Heart left ventricle (tissue), 16 donors: ENCODE results near the gene RMND1. TPM values are rescaled to one million over a fixed set of nuclear protein-coding genes. Genes with fewer than 3 reads are reported as not detected.
A peak's percentile ranks its signal among the peaks of the same experiment; 100 is the strongest.
"Not testable (repeated sequence)": the region's sequence is repeated elsewhere in the genome, so short reads cannot be mapped to it uniquely, and the experiment has no call there.

Source experiments
- ATAC-seq, 4 donors: fragments of 200-7000 bp; cut with Tn5 transposase; one replicate each; pipeline ENCODE4 v1.9.1; 2020 to 2022; ENCODE audit warnings: moderate library complexity in 4 of 4, mild to moderate bottlenecking in 3 of 4, moderate number of reproducible peaks in 1 of 4
- DNase-seq, 5 donors: peaks; one replicate each; pipeline ENCODE4 v3.0.0-alpha.2; 2020
- H3K27ac ChIP-seq, 12 donors: fragments of 200-600 bp; sonication (generic) in 4 of 12; one replicate each; pipeline versions ENCODE4 v1.5.0 to v1.8.0; 2016 to 2022; ENCODE audit warnings: mild to moderate bottlenecking in 2 of 12
- H3K27me3 ChIP-seq, 9 donors: fragments of 200-600 bp; sonication (generic) in 2 of 9; one replicate each; pipeline versions ENCODE4 v1.5.1 to v1.8.0; 2016 to 2022; ENCODE audit warnings: mild to moderate bottlenecking in 3 of 9
- H3K36me3 ChIP-seq, 9 donors: fragments of 200-600 bp; sonication (generic) in 2 of 9; one replicate each; pipeline versions ENCODE4 v1.5.0 to v1.8.0; 2018 to 2022; ENCODE audit warnings: mild to moderate bottlenecking in 2 of 9
- H3K4me1 ChIP-seq, 12 donors: fragments of 200-600 bp; sonication (generic) in 4 of 12; one replicate each; pipeline versions ENCODE4 v1.5.0 to v1.8.0; 2016 to 2022; ENCODE audit warnings: mild to moderate bottlenecking in 3 of 12
- H3K4me3 ChIP-seq, 12 donors: fragments of 200-600 bp; sonication (generic) in 4 of 12; one replicate each; pipeline versions ENCODE4 v1.5.0 to v1.8.0; 2017 to 2022; ENCODE audit warnings: mild to moderate bottlenecking in 9 of 12, moderate library complexity in 4 of 12
- H3K9me3 ChIP-seq, 12 donors: fragments of 200-600 bp; sonication (generic) in 4 of 12; one replicate each; pipeline versions ENCODE4 v1.5.0 to v1.8.0; 2016 to 2022; ENCODE audit warnings: mild to moderate bottlenecking in 1 of 12
- CTCF ChIP-seq, 12 donors: fragments of 200-600 bp; sonication (generic) in 4 of 12; IDR thresholded peaks; one replicate each; pipeline versions ENCODE4 v1.5.0 to v1.8.0; 2018 to 2022; ENCODE audit warnings: antibody characterized with exemption in 12 of 12, mild to moderate bottlenecking in 5 of 12
- POLR2A ChIP-seq, 2 donors: fragments of 450-650 bp; IDR thresholded peaks; one replicate each; pipeline ENCODE4 v1.6.1; 2017; ENCODE audit warnings: antibody characterized with exemption in 2 of 2, mild to moderate bottlenecking in 2 of 2, moderate library complexity in 2 of 2
- WGBS, 4 donors: extraction: QIAGEN DNeasy Blood & Tissue Kit in 2 of 4; methylation state at CpG; one replicate each; pipeline versions ENCODE4 v1.1.5 to v1.1.7; 2013 to 2018; 5-methylcytosine and 5-hydroxymethylcytosine counted together
- intact Hi-C, 10 donors: fragments of 100-400 bp; cut with DNase I; formaldehyde crosslinking; loops; one replicate each; pipeline versions ENCODE4 v1.11.1 to v1.14.2; 2022
- polyA plus RNA-seq, 2 donors: library from polyadenylated mRNA; stranded (reverse); fragments of 200-250 nt; gene quantifications; one replicate each; pipeline ENCODE4 v1.2.3, GENCODE V29; 2013
- total RNA-seq, 9 donors: library from RNA; depleted of rRNA in 2 of 9; stranded (reverse); fragments of >200 nt in 2 of 9; fragmentation: NEBNext Ultra II Directional in 3 of 9; extraction: Animal tissue kit (Norgen Biotek cat#: 25700) in 3 of 9; gene quantifications; one replicate each; pipeline versions ENCODE4 v1.1.0 to v1.2.4, GENCODE V29; 2016 to 2023
- donor health status: ischemic (EF 13 %, LVEDD 7.1; RV severe dilation, severe dysfunction).
- donor health status: healthy with polysubstance abuse.
- donor health status: DM: no; HTN: yes; CAD: no.
- donor health status: DM: no; HTN: no; CAD: no.
- donor health status: ischemic (EF 25% LVEDD 6.9; RV normal size, moderate dysfunction).
- donor health status: ischemic (EF 25% LVEDD 5.7; RV mildly dilated, moderate dysfunction).
- donor health status: healthy.
- donor health status: DM: yes; HTN: yes; CAD: no.
- donor health status: ischemic (EF 35%, LVEDD 5.7; RV mildly dilated, moderate dysfunction).
- donor health status: nonischemic (EF 11% LVEDD 7.7; RV severe dilation, severe dysfunction).
- donor health status: DM: yes; HTN: yes; CAD: no.
- donor health status: PGD.
- donor health status: ischemic (EF 29% LVEDD 5.4; RV normal size, mild dysfunction).
- donor health status: nonischemic (EF 23%, LVEDD 6.1; RV moderate dilation, normal function).

RMND1 gene
- total and polyA plus RNA-seq, 11 donors = 10.2 to 21.5 (median 17.0) TPM

- DNase-seq = no peak
- Histone ChIP-seq H3K27ac (no peak overlapping the region), H3K36me3 (peaks cover 0 to 5% (median 0%) of the 10 kb centered on the region in 9 donors), H3K27me3 (no peaks in the 10 kb centered on the region), H3K9me3 (no peaks in the 10 kb centered on the region), H3K4me3 (no peak overlapping the region), H3K4me1 (peaks cover 0 to 54% (median 22%) of the 10 kb centered on the region in 12 donors)
- no peak for ATAC-seq
- intact Hi-C loops = no loop called here
- WGBS, 4 donors = 64 to 86% (median 78%) methylated on average over 5 of the region's 5 CpGs
- TF ChIP-seq CTCF (IDR thresholded peaks at IDR 0.05) (no peak), POLR2A (IDR thresholded peaks at IDR 0.05) (no peak)
Measured at GRCh38 chr6:151384151-151384550, 67.8 kb downstream of the RMND1 start.

- ATAC-seq, H3K36me3 ChIP-seq, H3K4me3 ChIP-seq, intact Hi-C loops, H3K27ac ChIP-seq, H3K9me3 ChIP-seq, DNase-seq, H3K27me3 ChIP-seq: not testable (repeated sequence)
- 98 to 100% (median 98%) methylated on average over 9 of the region's 9 CpGs for WGBS, 4 donors
- H3K4me1 ChIP-seq = peaks cover 0 to 39% (median 12%) of the 10 kb centered on the region in 12 donors
Measured at GRCh38 chr6:151382631-151383030, 69.3 kb downstream of the RMND1 start.

- H3K9me3 ChIP-seq = no peaks in the 10 kb centered on the region
- no peaks in the 10 kb centered on the region for H3K27me3 ChIP-seq
- intact Hi-C loops = no loop called here
- peaks cover 0 to 35% (median 12%) of the 10 kb centered on the region in 12 donors for H3K4me1 ChIP-seq
- ATAC-seq (no peak), DNase-seq (no peak)
- H3K27ac ChIP-seq = peak overlapping the region in 1 of 12 donors; percentile 88
- no peak overlapping the region for H3K4me3 ChIP-seq
- no peak for TF ChIP-seq CTCF (IDR thresholded peaks at IDR 0.05)
- TF ChIP-seq POLR2A (IDR thresholded peaks at IDR 0.05) = no peak
- peaks cover 0 to 5% (median 0%) of the 10 kb centered on the region in 9 donors for H3K36me3 ChIP-seq
- WGBS, 4 donors = 88 to 93% (median 90%) methylated on average over 4 of the region's 4 CpGs
Measured at GRCh38 chr6:151381722-151382121, 70.2 kb downstream of the RMND1 start.

- H3K9me3 ChIP-seq = no peaks in the 10 kb centered on the region
- H3K4me3 ChIP-seq = peak overlapping the region in 1 of 12 donors; percentile 41
- peaks cover 0 to 38% (median 12%) of the 10 kb centered on the region in 12 donors for H3K4me1 ChIP-seq
- peak overlapping the region in 3 of 12 donors; percentile 15 to 88 (median 48) for H3K27ac ChIP-seq
- no peak for DNase-seq
- no peak for ATAC-seq
- 92 to 99% (median 96%) methylated on average over 1 of the region's 1 CpG for WGBS, 4 donors
- intact Hi-C loops = no loop called here
- H3K36me3 ChIP-seq = peaks cover 0 to 5% (median 0%) of the 10 kb centered on the region in 9 donors
- H3K27me3 ChIP-seq = no peaks in the 10 kb centered on the region
- TF ChIP-seq POLR2A (IDR thresholded peaks at IDR 0.05) (no peak), CTCF (IDR thresholded peaks at IDR 0.05) (no peak)
Measured at GRCh38 chr6:151380848-151381205, 71.1 kb downstream of the RMND1 start.
